Measurements from ENCODE around the gene SRI. TPM values are rescaled to one million over a fixed set of nuclear protein-coding genes. Genes with fewer than 3 reads are reported as not detected.

The SRI gene
- total RNA-seq, 1 donor from 2014 or later: 109 TPM

DNA sequence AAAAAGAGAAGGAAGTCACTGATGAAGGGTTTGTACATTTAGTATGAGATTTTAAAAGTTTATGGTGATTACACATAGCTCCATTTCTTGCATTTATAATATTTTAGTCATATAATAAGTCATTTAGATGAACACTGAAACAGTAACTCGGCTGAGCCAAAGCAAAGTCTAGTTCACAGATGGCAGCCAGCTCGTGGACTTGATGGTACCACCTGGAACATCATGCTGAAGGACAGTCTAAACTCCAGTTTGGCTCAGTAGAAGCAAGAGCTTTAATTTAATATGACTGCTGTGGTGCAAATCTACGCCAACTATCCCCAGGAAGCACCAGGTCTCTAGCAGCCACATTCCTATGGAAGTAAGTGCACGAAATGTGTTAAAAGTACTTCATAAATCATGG lies 16.4 kb downstream of the SRI start:
- no peak for DNase-seq (ENCODE audit: low read depth)
- Histone ChIP-seq H3K27me3 (ENCODE audit: control insufficient read depth, insufficient read depth, low read length) (no peaks in the 10 kb centered on the region), H3K4me3 (ENCODE audit: low read depth, low read length) (no peak overlapping the region), H3K36me3 (ENCODE audit: control insufficient read depth, insufficient read depth, low read length) (no peaks in the 10 kb centered on the region)
- no peak for TF ChIP-seq CTCF (IDR thresholded peaks at IDR 0.05; ENCODE audit: insufficient read depth, low read length, poor library complexity, severe bottlenecking)

- H3K4me3 ChIP-seq (ENCODE audit: low read depth, low read length): no peak overlapping the region
- TF ChIP-seq CTCF (IDR thresholded peaks at IDR 0.05; ENCODE audit: insufficient read depth, low read length, poor library complexity, severe bottlenecking): no peak
- no peaks in the 10 kb centered on the region for H3K27me3 ChIP-seq (ENCODE audit: control insufficient read depth, insufficient read depth, low read length)
- H3K36me3 ChIP-seq (ENCODE audit: control insufficient read depth, insufficient read depth, low read length): no peaks in the 10 kb centered on the region
- no peak for DNase-seq (ENCODE audit: low read depth)
Measured at GRCh38 chr7:88202799-88203198, 17.0 kb downstream of the SRI start.

DNA sequence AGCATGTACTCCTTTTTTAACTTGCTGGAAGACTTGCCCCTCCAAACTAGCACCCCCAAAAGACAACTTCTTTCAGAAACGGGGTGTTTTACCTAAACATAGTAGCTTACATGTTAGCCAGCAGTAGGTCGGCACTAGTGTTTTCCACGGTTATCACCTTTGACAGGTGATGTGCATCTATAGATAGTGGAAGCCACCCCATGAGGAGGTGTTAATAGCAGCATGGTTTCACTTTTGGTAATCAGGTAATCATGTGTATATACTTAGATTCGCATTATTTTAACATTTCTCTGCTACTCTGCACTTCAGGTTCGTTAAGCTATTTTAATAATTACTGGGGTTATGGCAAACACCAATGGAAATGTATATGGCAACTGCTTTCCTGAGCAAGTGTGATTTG lies 17.6 kb downstream of the SRI start:
- Histone ChIP-seq H3K4me3 (ENCODE audit: low read depth, low read length) (no peak overlapping the region), H3K36me3 (ENCODE audit: control insufficient read depth, insufficient read depth, low read length) (no peaks in the 10 kb centered on the region), H3K27me3 (ENCODE audit: control insufficient read depth, insufficient read depth, low read length) (no peaks in the 10 kb centered on the region)
- no peak for TF ChIP-seq CTCF (IDR thresholded peaks at IDR 0.05; ENCODE audit: insufficient read depth, low read length, poor library complexity, severe bottlenecking)
- no peak for DNase-seq (ENCODE audit: low read depth)

DNA sequence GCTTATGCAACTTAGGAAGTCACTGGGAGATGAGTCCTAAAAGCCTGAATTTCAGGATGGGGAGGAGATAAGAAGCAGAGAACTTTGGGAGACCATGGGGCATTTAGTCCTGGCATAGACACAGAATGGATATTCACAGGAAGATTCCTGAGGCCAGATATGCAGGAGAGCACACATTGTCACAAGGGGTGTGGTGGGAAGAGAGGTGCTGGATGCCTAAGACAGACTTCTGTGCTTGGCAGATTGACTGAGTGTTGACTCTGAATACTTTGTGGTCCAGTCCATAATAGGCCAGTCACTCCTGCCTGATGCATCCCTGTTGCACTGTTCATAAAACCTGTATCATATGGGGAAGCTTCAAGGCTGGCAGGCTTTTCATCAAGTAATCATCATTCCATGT lies 18.5 kb downstream of the SRI start:
- TF ChIP-seq CTCF (IDR thresholded peaks at IDR 0.05; ENCODE audit: insufficient read depth, low read length, poor library complexity, severe bottlenecking): no peak
- Histone ChIP-seq H3K36me3 (ENCODE audit: control insufficient read depth, insufficient read depth, low read length) (no peaks in the 10 kb centered on the region), H3K4me3 (ENCODE audit: low read depth, low read length) (no peak overlapping the region), H3K27me3 (ENCODE audit: control insufficient read depth, insufficient read depth, low read length) (no peaks in the 10 kb centered on the region)
- DNase-seq (ENCODE audit: low read depth): no peak

DNA sequence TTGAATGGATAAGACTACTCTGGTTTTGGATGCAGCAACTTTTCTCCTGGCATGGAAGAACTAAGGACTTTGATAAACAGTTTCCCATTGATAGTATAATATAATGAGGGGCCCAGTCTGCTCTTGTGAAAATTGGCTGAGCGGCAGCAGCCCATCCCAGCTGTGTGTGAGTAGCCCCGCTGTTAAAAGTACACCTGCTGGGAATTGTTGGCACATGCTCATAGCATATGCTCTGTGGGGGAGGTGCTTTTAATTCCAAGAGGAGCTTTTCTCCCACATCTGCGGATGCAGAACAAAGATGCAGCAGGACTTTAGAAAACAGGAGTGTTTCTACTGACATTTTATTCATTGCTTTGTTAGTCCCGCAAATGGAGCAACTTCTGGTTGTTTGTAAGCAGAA lies 19.0 kb downstream of the SRI start:
- H3K27me3 ChIP-seq (ENCODE audit: control insufficient read depth, insufficient read depth, low read length): no peaks in the 10 kb centered on the region
- no peak for DNase-seq (ENCODE audit: low read depth)
- no peak for TF ChIP-seq CTCF (IDR thresholded peaks at IDR 0.05; ENCODE audit: insufficient read depth, low read length, poor library complexity, severe bottlenecking)
- no peak overlapping the region for H3K4me3 ChIP-seq (ENCODE audit: low read depth, low read length)
- no peaks in the 10 kb centered on the region for H3K36me3 ChIP-seq (ENCODE audit: control insufficient read depth, insufficient read depth, low read length)

DNA sequence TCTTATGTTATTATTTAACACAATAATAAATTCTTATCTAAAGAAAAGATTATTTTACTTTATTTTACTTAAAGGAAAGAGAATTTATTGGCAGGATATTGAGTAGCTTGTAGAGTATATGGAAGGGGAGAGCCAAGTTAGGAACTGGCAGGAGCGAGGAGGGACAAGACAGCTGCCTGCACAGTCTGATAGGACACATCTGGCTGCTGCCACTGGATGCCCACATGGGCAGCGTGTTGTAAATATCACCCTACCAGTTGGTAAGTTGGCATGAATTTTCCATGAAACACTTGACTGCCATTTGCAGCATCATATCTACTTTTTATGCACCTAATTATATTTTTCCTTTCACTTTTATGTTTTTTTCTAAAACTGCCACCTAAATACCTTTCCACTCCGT lies 19.6 kb downstream of the SRI start:
- no peak for TF ChIP-seq CTCF (IDR thresholded peaks at IDR 0.05; ENCODE audit: insufficient read depth, low read length, poor library complexity, severe bottlenecking)
- no peaks in the 10 kb centered on the region for H3K36me3 ChIP-seq (ENCODE audit: control insufficient read depth, insufficient read depth, low read length)
- no peak for DNase-seq (ENCODE audit: low read depth)

More for the DNA sequence above, 19.6 kb downstream of the SRI start:
- H3K27me3 ChIP-seq (ENCODE audit: control insufficient read depth, insufficient read depth, low read length): no peaks in the 10 kb centered on the region
- H3K4me3 ChIP-seq (ENCODE audit: low read depth, low read length): no peak overlapping the region
